KMS-11 (cell line): ENCODE measurements around the gene CNPY4.

Experiments
- H2AFZ ChIP-seq: fragments of 200-600 bp; sonication (generic); 2 replicates; pipeline ENCODE4 v1.6.1; 2016; ENCODE audit warnings: antibody characterized with exemption, mixed run types, low read depth
- H3K27ac ChIP-seq: fragments of 200-600 bp; sonication (generic); 2 replicates; pipeline ENCODE4 v1.6.1; 2016; ENCODE audit warnings: mild to moderate bottlenecking, mixed run types
- H3K27me3 ChIP-seq: fragments of 200-600 bp; sonication (generic); 2 replicates; pipeline ENCODE4 v1.6.1; 2017; ENCODE audit warnings: mild to moderate bottlenecking, low read depth, mixed run types, moderate library complexity; ENCODE audit not compliant: insufficient read depth
- H3K36me3 ChIP-seq: fragments of 200-600 bp; sonication (generic); 2 replicates; pipeline ENCODE4 v1.6.1; 2017; ENCODE audit warnings: mild to moderate bottlenecking, mixed run types; ENCODE audit not compliant: insufficient read depth
- H3K4me1 ChIP-seq: fragments of 200-600 bp; sonication (generic); 2 replicates; pipeline ENCODE4 v1.6.1; 2016; ENCODE audit warnings: mild to moderate bottlenecking, low read depth, mixed run types; ENCODE audit not compliant: poor library complexity, severe bottlenecking
- H3K4me2 ChIP-seq: fragments of 200-600 bp; sonication (generic); 2 replicates; pipeline ENCODE4 v1.7.0; 2016; ENCODE audit warnings: mild to moderate bottlenecking, mixed run types
- H3K4me3 ChIP-seq: fragments of 200-600 bp; sonication (generic); IDR thresholded peaks from 2 replicates; pipeline ENCODE4 v1.6.1; 2017; ENCODE audit warnings: low read depth, low read length, mixed read lengths; ENCODE audit not compliant: insufficient read depth
- H3K79me2 ChIP-seq: fragments of 200-600 bp; sonication (generic); 2 replicates; pipeline ENCODE4 v1.6.1; 2016; ENCODE audit warnings: low read depth, mixed run types; ENCODE audit not compliant: insufficient read depth
- H3K9ac ChIP-seq: fragments of 200-600 bp; sonication (generic); 2 replicates; pipeline ENCODE4 v1.6.1; 2016; ENCODE audit warnings: mild to moderate bottlenecking, mixed run types
- H4K20me1 ChIP-seq: fragments of 200-600 bp; sonication (generic); 2 replicates; pipeline ENCODE4 v1.6.1; 2016; ENCODE audit warnings: mild to moderate bottlenecking, mixed run types; ENCODE audit not compliant: insufficient read depth
- CTCF ChIP-seq: fragments of 200-600 bp; sonication (generic); conservative IDR thresholded peaks from 2 replicates; pipeline ENCODE4 v1.6.1; 2017; ENCODE audit warnings: low read depth, mild to moderate bottlenecking, antibody characterized with exemption, low read length, moderate library complexity, mixed read lengths

Gene CNPY4

GRCh38 chr7:100074841-100075240 lies 44.6 kb upstream of the CNPY4 start:
- no peaks in the 10 kb centered on the region for H3K27me3 ChIP-seq
- H3K4me1 ChIP-seq: no peaks in the 10 kb centered on the region
- H3K36me3 ChIP-seq: peaks cover 32% of the 10 kb centered on the region; the same call in 1 of the 2 replicates
- peaks cover 21% of the 10 kb centered on the region for H3K79me2 ChIP-seq
- TF ChIP-seq CTCF: no peak
- no peak overlapping the region for H3K9ac ChIP-seq
- no peak overlapping the region for H3K27ac ChIP-seq
- H4K20me1 ChIP-seq: no peaks in the 10 kb centered on the region
- no peak overlapping the region for H3K4me2 ChIP-seq
- no peak overlapping the region for H2AFZ ChIP-seq
- no peak overlapping the region for H3K4me3 ChIP-seq

GRCh38 chr7:100075418-100075817 lies 44.0 kb upstream of the CNPY4 start:
- peaks cover 26% of the 10 kb centered on the region for H3K79me2 ChIP-seq

GRCh38 chr7:100077205-100077604 lies 42.2 kb upstream of the CNPY4 start:
- Histone ChIP-seq H3K36me3 (peaks cover 27% of the 10 kb centered on the region; the same call in 1 of the 2 replicates), H3K4me3 (no peak overlapping the region), H4K20me1 (no peaks in the 10 kb centered on the region), H3K27me3 (no peaks in the 10 kb centered on the region), H3K9ac (no peak overlapping the region), H3K4me1 (peaks cover 8% of the 10 kb centered on the region), H3K27ac (no peak overlapping the region), H3K79me2 (peaks cover 37% of the 10 kb centered on the region), H3K4me2 (no peak overlapping the region), H2AFZ (no peak overlapping the region)
- no peak for TF ChIP-seq CTCF

More at GRCh38 chr7:100075418-100075817, 44.0 kb upstream of the CNPY4 start:
- Histone ChIP-seq H2AFZ (no peak overlapping the region), H3K4me3 (no peak overlapping the region), H3K4me2 (no peak overlapping the region), H3K36me3 (peaks cover 34% of the 10 kb centered on the region; the same call in 1 of the 2 replicates), H3K9ac (no peak overlapping the region), H4K20me1 (no peaks in the 10 kb centered on the region), H3K4me1 (peaks cover 2% of the 10 kb centered on the region), H3K27me3 (no peaks in the 10 kb centered on the region), H3K27ac (no peak overlapping the region)
- no peak for TF ChIP-seq CTCF

GRCh38 chr7:100079024-100079560 lies 40.3 kb upstream of the CNPY4 start:
- H3K9ac ChIP-seq: no peak overlapping the region
- no peaks in the 10 kb centered on the region; the same call in 1 of the 2 replicates for H3K27me3 ChIP-seq
- H3K79me2 ChIP-seq: peaks cover 37% of the 10 kb centered on the region
- H3K4me2 ChIP-seq: no peak overlapping the region
- H4K20me1 ChIP-seq: no peaks in the 10 kb centered on the region
- no peak overlapping the region for H3K27ac ChIP-seq
- no peak overlapping the region for H3K4me3 ChIP-seq
- peaks cover 22% of the 10 kb centered on the region; the same call in 1 of the 2 replicates for H3K36me3 ChIP-seq
- H3K4me1 ChIP-seq: peaks cover 18% of the 10 kb centered on the region
- no peak overlapping the region for H2AFZ ChIP-seq
- no peak for TF ChIP-seq CTCF
